KBM-7 (cell line): ENCODE data around the gene NMUR1.

ENCODE experiments used
- DNase-seq: peaks from one replicate; pipeline ENCODE4 v3.0.0-alpha.2; 2015
- in situ Hi-C: fragments of 300-500 bp; cut with MboI; formaldehyde crosslinking; loops from 2 replicates; pipeline ENCODE4 v1.14.3; 2020; ENCODE audit warnings: low sequenced_read_pairs, low pct_unique_long_range_greater_than_20kb, mixed read lengths

NMUR1 gene

DNA sequence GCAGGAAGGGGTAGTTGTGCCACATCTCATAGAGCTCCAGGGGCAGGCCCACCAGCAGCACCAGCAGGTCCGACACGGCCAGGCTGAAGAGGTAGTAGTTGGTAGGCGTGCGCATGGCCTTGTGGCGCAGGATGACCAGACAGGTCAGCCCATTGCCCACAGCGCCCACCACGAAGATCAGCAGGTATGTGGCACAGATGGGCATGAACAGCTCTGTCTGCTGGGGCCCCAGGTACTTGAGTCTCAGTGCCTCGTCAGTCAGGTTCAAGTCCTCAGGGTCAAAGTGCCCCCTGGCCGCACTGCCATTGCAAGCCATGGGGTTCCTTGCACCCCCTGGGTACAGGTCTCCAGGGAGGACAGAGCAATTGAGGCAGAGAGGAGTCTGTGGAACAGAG lies 1.6 kb downstream of the NMUR1 start:
- in situ Hi-C loops = no loop called here
- no peak for DNase-seq

DNA sequence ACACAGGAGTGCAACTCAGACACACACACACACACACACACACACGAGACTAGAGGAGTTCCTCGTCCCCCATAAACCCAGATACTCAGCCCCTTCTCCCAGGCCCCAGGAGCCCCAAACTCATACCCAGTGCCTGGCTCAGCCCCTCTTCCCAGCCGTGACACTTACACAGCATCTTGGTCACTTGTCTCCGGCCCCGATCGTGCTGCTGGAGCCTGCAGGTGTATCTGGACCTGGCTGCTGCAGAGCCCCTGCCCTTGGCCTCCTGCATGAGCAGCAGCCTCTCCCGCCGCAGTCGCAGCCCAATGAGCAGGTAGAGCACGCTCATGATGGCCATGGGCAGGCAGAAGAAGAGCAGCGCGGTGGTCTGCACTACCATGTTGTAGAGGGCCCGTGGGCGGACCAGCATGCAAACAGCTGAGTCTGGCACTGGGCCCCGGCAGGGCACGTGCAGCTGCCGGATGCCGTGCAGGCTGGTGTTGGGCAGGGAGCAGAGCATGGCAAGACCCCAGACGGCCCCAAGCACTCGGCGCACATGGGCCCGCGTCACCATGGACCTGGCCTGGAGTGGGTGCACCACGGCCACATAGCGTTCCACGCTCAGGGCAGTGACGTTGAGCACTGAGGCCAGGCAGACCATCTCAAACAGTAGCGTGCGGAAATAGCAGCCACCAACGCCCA lies 2.1 kb downstream of the NMUR1 start:
- in situ Hi-C loops = no loop called here
- DNase-seq = no peak

DNA sequence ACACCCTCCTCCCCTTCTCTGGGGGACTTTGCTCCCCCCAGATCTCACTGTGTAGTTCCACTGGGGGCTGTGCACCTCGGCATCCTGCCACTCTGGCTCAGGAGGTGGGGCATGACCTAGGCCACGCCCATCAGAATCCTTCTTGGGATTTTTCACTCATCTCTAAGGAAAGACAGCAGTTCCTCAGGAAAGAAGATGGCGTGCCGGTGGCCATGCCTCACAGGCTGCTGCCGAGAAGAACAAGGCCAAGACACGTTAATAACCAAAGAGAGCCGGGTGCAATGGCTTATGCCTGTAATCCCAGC lies 3.2 kb downstream of the NMUR1 start:
- in situ Hi-C loops = no loop called here
- no peak for DNase-seq

DNA sequence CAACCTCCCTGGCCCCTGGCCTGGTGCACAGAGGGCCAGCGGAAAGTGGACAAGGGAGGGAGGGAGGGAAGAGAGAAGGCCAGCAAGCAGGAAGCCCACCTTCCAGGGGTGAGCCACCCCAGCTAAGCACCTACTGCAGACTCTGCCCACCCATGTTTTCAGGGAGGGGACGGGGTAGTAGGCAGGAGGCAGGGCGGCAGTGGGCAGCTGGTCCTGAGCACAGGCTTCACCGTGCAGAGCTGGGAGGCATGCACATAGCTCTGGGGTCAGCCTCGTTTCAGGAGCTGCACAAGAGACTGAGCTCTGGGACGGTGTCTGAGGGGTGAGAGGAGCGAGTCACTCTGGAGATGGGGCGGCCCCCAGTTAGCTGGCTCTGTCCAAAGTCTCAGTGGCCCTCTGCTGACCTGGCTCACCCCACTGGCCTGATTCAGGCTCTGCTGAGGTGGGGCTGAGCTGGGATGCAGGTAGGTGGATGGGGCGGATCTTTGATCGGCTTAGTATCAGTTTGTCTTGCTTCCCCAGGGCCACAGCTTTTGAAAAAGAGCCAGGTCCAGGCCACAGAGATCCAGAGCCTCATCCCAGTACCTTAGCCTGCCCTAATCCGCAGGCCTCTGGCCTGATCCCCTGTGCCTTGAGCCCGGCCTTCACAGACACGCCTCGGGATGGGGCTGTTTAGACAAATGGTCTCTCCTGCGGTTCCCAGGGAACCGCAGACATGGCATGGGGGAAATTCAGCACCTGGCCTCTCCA lies 3.7 kb downstream of the NMUR1 start:
- in situ Hi-C loops = no loop called here
- DNase-seq = no peak

DNA sequence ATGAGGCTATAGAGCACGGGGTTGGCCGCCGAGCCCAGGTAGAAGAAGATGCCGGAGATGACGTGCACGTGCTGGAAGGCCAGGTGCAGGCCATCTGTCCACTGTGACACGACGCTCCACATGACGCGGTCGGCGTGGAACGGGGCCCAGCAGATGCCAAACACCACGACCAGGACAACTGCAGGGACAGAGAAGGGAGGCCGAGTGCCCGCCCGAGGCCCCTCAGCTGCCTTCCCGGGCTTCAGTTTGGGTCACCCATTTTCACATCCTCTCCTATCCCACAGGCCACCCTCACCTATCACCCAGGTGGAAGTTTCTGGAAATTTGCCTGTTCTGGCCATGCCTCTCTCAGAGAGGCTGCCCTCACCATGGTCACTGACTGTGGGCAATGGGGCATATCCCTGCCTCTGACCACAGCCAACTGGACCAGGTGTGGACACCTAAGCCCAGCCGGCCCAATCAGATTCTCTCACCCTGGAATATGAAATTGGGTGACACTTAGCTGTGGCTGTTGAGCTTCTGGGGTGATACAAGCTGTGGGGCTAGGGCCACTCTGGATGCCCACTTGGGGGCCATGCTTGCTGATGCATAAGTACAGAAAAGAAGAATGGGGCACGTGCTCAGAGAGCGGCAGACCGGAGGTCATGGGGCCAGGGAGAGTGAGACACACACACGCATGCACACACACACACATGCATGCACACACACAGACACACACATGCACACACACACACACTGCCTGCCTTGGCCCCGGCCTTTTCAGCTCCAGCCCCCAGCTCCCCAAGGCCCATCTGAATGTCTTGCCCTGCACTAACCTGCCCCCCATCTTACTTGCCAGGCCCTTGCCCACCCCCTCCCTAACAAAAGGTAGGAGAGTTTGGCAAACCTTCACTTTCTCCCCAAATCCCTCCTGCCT lies 4.7 kb downstream of the NMUR1 start:
- DNase-seq = no peak
- in situ Hi-C loops = no loop called here

DNA sequence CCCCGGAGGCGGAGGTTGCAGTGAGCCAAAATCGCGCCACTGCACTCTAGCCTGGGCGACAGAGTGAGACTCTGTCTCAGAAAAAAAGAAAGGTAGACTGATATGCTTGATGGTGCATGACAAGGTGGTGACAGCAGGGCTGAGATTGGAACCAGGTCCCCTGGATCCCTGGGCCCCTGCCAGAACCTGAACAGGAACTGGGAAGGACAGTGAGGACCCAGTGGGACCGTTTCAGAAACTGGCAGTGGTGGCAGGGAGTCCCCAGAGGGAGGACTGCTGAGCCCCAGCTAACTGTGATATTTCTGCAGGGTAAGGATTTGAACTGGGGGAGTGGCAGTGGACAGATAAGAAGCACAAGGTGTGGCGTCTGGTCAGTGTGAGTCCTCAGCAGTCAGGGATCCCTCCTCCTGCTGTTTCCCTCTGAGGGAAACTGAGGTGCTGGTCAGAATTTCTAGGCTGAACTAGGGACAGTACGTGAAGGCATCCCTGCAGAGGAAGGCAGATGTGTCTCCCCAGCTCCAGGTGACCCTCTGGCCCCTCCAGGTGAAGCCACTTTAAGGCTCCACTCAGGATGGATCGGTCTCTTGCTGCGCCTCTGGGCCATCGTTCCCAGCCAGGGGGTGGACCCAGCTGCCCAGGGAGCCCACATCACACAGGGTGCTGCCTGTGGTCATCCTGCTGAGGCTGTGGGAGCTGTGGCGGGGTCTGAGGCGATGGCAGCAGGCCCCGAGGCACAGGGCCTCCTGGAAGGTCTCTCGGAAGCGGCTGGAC lies 5.6 kb downstream of the NMUR1 start:
- DNase-seq = no peak
- in situ Hi-C loops = no loop called here

DNA sequence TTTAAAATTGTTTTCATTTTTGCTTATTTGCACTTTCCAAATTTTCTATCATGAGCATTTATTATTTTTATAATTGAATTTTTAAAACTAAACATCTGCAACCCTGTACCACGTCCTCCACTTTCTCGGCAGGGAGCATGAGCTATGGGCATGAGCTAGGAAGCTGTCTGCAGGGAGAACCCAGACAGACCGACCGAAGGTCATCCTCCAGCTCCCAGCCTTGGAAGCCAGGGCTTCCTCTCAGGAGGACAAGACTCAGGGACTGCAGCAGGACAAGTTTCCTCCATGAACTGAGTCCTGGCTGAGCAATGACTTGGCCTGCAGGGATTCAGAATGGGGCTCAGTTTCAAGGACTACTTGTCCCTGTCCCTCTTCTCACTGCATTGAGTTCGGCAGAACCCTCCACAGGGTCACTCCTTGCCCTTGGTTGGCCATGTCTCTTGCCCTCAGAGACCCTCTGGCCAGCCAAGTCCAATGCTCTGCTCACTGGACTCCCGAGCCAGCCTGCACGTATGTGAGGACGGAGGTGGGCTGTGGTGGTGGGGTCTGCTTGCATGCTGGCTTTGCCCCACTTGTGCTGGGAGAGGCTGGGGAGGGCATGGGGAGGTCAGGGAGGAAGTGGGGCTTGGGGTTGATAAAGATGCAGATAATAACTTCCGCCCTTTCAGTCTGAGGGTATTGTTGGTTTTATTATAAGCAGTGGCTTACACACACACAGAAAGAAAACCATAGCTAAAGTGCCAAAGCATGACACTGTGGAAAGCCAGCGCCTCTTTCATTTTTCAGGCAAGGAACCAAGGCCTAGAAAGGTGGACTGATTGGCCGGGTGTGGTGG lies 6.6 kb downstream of the NMUR1 start:
- peak; percentile 67 for DNase-seq

DNA sequence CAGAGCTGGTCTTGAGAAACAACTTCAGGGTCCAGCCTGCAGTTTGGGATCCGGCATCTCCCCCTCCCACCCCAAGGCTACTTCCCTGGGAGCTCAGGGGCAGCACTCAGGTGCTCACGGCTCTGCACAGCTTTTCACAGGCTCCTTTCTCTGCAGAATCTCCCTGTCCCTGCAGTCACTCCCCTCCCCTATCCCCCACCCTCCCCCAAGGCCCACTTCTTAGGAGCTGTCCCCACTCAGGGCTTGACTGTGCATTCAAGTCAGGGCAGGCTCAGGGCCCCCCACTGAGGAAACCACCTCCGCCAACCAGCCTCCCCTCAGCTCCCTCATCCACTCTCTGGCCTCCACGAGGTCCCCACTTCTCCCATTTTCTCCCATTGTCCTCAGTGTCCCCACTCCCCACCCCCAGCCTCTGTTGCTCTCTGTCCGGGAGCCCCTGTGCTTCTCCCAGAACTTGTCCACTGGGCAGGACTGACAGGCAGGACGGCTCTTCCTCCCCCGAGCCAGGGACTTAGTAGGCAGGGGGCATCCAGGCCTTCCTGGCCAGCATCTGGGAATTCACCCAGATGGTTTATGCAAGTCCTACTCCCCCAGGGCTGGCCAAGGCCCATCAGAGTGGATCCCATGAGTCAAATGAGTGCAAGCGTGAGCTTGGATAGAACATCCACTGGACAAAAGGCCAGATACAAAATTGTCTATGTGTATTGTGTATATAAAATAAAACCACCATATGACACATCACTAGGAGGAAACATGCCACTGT lies 7.6 kb downstream of the NMUR1 start:
- in situ Hi-C loops = no loop called here
- no peak for DNase-seq

More for the DNA sequence above, 6.6 kb downstream of the NMUR1 start:
- in situ Hi-C loops = no loop called here

DNA sequence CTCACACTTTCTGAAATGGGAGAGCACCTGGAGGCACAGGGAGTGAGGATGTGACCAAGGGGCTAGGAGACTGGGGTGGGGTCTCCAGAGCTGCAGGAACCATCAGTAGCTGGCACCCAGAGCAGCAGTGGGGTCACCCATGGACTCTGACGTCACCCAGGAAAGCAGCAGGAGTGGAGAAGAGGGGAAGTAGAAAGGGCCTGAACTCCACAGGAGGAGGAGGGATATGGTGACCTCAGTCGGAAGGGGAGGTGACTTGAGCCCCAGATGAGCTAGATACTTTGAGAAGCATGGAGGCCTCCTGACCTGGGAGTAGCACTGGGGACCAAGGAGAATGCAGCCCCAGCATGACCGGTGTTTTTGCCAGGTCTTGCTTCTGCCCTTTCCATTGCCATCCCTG lies 8.8 kb downstream of the NMUR1 start:
- peak; percentile 39 for DNase-seq
- in situ Hi-C loops = no loop called here

DNA sequence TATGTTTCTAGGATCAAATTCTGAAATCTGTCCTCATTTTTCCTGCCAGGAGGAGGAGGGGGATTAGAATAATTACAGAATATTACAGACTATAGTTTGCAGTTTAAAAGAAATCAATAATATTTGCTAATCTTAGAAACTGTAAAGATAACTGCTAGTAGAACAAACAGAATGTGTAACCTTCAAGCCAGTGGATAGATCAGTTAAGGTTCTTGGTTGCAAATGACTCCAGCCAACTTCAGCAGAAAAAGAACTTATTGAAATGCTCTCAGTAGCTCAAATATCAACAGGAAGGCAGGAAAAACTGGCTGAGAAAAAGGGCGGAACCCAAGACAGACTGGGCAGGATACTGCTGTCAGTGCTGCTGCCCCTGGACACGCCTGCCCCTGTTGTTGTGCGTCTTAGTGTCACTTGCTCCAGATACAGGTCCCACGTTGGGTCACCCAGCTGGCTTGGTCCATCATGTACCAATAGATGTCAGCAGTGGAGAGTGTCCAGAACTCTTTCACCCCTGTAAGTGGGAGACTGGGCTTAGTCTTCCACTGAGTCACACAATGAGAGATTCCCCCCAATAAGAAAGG lies 10.2 kb downstream of the NMUR1 start:
- in situ Hi-C loops = no loop called here
- DNase-seq = no peak

DNA sequence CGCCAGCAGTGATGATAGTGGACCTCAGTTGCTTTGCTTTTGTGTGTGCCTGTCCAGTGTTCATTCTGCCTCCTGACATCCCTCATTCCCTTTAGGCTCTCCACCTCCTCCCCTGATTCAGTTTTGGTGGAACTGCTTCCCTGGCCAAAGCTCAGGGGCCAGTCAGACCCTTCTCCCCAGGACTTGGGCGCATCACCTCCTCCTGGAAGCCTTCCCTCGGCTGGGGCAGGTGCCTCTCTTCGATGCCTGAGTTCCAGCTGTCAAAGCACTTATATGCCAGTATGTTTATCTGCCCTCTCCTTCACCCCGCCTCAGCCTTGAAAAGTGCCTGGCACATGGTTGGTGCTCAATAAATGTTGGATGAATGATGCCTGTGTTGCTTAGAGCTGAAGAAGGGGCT lies 11.5 kb downstream of the NMUR1 start:
- in situ Hi-C loops = no loop called here
- no peak for DNase-seq

DNA sequence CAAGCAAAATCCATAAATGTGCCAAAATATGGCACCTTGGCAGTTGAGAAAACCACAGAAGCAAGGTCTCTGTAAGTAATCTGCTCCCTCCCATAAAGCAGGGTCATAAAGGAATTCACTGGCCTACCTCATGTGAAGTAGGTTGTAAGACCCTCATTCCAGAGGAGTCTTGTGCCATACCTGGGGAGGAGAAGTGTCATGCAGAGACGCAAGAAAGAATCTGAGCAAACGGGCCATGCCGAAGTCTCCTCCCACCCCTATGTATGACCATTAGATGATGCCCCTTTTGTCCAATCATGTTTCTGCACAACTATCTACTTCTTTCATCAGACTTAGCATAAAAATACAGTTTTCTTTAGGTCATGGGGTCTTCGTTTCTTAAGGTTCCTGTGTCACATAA lies 14.6 kb downstream of the NMUR1 start:
- DNase-seq = no peak
- in situ Hi-C loops = no loop called here

DNA sequence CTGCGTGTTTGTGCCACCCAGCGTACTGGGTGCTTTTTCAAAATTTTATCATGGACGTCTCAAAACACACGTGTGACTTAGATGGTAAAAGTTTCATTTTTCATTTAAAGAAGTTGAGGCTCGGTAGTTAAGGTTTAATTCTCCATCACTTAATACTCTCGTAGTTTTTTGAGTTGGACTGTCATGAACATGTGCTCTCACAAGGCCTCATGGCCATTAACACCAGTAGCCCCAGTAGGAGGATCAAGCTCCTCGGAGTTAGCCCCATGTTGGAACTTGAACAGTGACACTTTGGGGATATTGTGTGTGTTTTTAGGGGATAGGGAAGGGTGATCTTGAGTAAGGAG lies 15.3 kb downstream of the NMUR1 start:
- in situ Hi-C loops = no loop called here
- DNase-seq = no peak

DNA sequence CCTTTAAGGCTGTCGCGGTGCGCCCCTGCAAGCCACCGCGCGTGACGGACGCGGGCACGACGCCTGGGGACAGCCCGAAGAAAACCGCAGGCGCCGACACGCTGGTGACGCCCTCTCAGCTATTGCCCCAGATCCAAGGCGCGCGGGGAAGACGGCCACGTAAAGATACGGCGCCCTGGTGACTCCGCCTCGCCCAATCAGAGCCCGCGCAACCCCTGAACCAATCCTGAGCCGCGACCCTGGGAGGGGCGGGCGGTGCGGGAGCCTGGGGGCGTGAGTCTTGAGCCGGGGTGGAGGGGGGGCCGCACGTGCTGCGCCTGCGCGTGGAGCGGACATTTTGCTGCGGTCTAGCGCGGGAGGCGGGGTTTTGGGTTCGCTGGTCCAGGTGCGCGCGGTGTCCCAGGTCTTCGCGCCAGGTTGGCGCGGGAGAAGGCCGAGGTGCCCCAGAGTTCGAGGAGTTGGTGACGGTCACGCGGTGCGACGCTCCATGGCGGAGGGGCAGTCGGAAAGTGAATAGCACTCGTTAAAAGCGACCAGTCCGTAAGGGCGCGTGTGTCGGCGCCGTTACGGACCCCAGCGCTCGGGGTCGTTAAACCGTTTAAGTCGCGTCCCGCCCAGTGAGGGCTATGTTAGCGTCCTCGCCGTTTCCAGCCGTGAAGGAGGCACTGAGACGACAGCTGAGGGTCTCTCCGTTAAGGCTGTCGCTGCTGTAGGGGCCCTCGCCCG lies 15.9 kb downstream of the NMUR1 start:
- in situ Hi-C loops = no loop called here
- DNase-seq = peak; percentile 97

DNA sequence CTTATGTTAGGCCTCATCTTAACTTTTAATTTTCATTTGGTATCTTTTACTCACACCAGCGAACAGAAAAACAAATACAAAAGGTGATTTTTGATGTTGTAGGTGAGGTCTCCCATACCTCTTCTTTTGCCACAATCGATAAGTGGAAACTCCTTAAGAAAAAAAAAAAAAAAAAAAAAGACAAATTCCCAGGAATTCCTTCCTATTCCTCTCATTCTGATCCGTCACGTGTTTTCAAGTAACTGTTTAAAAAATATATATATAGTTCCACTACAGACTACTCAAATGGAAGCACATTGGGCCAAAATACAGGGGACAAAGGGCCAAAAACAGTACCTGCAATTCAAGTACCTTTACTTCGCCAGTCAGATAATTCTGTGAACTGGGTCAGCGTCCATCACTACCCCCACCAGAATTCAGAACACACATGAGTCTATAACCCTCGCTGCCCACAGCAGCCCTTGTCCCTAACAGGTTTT lies 16.5 kb downstream of the NMUR1 start:
- in situ Hi-C loops = no loop called here
- no peak for DNase-seq

DNA sequence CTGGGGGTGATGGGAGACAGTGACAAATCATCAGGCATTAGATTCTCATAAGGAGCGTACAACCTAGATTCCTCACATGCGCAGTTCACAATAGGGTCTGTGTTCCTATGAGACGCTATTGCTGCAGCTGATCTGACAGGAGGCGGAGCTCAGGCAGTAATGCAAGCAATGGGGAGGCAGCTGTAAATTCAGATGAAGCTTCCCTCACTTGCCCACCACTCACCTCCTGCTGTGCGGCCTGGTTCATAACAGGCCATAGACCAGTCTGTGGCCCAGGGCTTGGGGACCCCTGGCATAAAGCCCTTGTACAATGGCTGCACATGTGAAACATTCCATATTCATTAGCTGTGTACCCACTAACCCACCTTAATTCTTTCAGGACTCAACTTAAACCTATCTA lies 18.0 kb downstream of the NMUR1 start:
- DNase-seq = no peak
- in situ Hi-C loops = no loop called here

DNA sequence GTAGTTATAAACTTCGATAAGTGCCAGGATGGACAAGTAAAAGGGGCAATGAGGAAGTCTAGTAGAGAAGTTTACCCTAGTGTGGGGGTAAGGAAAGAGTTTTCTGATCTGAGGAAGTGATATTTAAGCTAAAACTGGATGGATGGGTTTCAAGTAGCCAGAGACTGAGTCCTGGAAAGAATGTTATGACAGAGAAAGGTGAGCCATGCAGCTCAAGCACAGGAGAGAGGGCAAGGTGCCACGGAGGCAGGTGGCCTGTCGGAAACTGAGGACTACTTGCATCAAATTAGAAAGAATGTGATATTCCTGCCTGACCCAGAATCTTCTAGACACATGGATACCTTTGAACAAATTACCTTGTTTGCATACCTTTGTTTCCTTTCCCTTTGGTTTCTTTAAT lies 26.5 kb downstream of the NMUR1 start:
- in situ Hi-C loops = no loop called here
- DNase-seq = no peak
